LNCaP clone FGC (cell line): ENCODE data around the gene DOCK2.

Experiments
- DNase-seq: peaks from one replicate; pipeline ENCODE4 v3.0.0-alpha.2; 2011; ENCODE audit warnings: low read depth
- H3K4me3 ChIP-seq: 2 replicates; pipeline ENCODE4 v1.5.1; 2011; ENCODE audit warnings: mild to moderate bottlenecking, low read depth, low read length, control low read depth
- CTCF ChIP-seq: IDR thresholded peaks from 2 replicates; pipeline ENCODE4 v1.5.1; 2012; ENCODE audit warnings: mild to moderate bottlenecking; ENCODE audit not compliant: control insufficient read depth, insufficient read depth; ENCODE audit errors: extremely low read depth

Gene DOCK2

GRCh38 chr5:169814522-169814921 lies 177.4 kb downstream of the DOCK2 start:
- no peak for DNase-seq
- H3K4me3 ChIP-seq: no peak overlapping the region
- no peak for TF ChIP-seq CTCF

- DNase-seq: no peak
- no peak overlapping the region for H3K4me3 ChIP-seq
- no peak for TF ChIP-seq CTCF
Measured at GRCh38 chr5:169817031-169817430, 180.0 kb downstream of the DOCK2 start.

GRCh38 chr5:169826618-169827017 lies 189.5 kb downstream of the DOCK2 start:
- DNase-seq: no peak
- TF ChIP-seq CTCF: peak; percentile 17; the same call in 1 of the 2 replicates
- no peak overlapping the region for H3K4me3 ChIP-seq

GRCh38 chr5:169827769-169828168 lies 190.7 kb downstream of the DOCK2 start:
- no peak overlapping the region for H3K4me3 ChIP-seq
- TF ChIP-seq CTCF: no peak
- DNase-seq: no peak

- no peak for DNase-seq
- TF ChIP-seq CTCF: no peak
- H3K4me3 ChIP-seq: no peak overlapping the region
Measured at GRCh38 chr5:169828385-169828784, 191.3 kb downstream of the DOCK2 start.

- DNase-seq: no peak
- no peak for TF ChIP-seq CTCF
Measured at GRCh38 chr5:169831331-169831730, 194.3 kb downstream of the DOCK2 start.

GRCh38 chr5:169832304-169832703 lies 195.2 kb downstream of the DOCK2 start:
- no peak for TF ChIP-seq CTCF
- DNase-seq: no peak
- H3K4me3 ChIP-seq: no peak overlapping the region

More at GRCh38 chr5:169831331-169831730, 194.3 kb downstream of the DOCK2 start:
- H3K4me3 ChIP-seq: no peak overlapping the region
